Chondrocyte (in vitro differentiated cells): ENCODE results near the gene CACHD1. TPM values are rescaled to one million over a fixed set of nuclear protein-coding genes. Genes with fewer than 3 reads are reported as not detected.

Experiments used
- DNase-seq: peaks from one replicate; pipeline ENCODE4 v3.0.0; 2021; ENCODE audit warnings: mixed read lengths, low spot score
- H3K27ac Mint-ChIP-seq: one replicate; pipeline ENCODE4 v1.8.0; 2021; ENCODE audit warnings: mild to moderate bottlenecking, moderate library complexity, mixed read lengths; ENCODE audit not compliant: unreplicated experiment
- H3K27me3 Mint-ChIP-seq: 2 replicates; pipeline ENCODE4 v1.8.0; 2021; ENCODE audit warnings: low read depth, mixed read lengths
- H3K36me3 Mint-ChIP-seq: 2 replicates; pipeline ENCODE4 v1.8.0; 2021; ENCODE audit warnings: low read depth, mixed read lengths
- H3K4me1 Mint-ChIP-seq: 2 replicates; pipeline ENCODE4 v1.8.0; 2021; ENCODE audit warnings: low read depth, mild to moderate bottlenecking, mixed read lengths
- H3K4me3 Mint-ChIP-seq: one replicate; pipeline ENCODE4 v1.8.0; 2021; ENCODE audit warnings: mild to moderate bottlenecking, moderate library complexity, mixed read lengths; ENCODE audit not compliant: unreplicated experiment
- H3K9me3 Mint-ChIP-seq: 2 replicates; pipeline ENCODE4 v1.8.0; 2021; ENCODE audit warnings: low read depth, mixed read lengths
- CTCF ChIP-seq: fragments of 200-600 bp; sonication (generic); IDR thresholded peaks from 2 replicates; pipeline ENCODE4 v1.5.0; 2021; ENCODE audit warnings: antibody characterized with exemption, mild to moderate bottlenecking, moderate library complexity
- total RNA-seq: library from RNA; stranded (reverse); gene quantifications from 3 replicates; pipeline ENCODE4 v1.2.1, GENCODE V29; 2021

CACHD1 gene
- total RNA-seq, 1 donor from 2014 or later: 10.5 TPM

- H3K9me3 Mint-ChIP-seq: no peaks in the 10 kb centered on the region
- no peaks in the 10 kb centered on the region for H3K27me3 Mint-ChIP-seq
- no peak overlapping the region for H3K4me3 Mint-ChIP-seq
- peaks cover 26% of the 10 kb centered on the region for H3K36me3 Mint-ChIP-seq
- DNase-seq: no peak
- peaks cover 8% of the 10 kb centered on the region for H3K4me1 Mint-ChIP-seq
- no peak for TF ChIP-seq CTCF
- H3K27ac Mint-ChIP-seq: no peak overlapping the region
Measured at GRCh38 chr1:64677532-64677931, 207.6 kb downstream of the CACHD1 start.

GRCh38 chr1:64678366-64678765 lies 208.4 kb downstream of the CACHD1 start:
- H3K27ac Mint-ChIP-seq: no peak overlapping the region

GRCh38 chr1:64679177-64679576 lies 209.2 kb downstream of the CACHD1 start:
- DNase-seq: no peak
- H3K36me3 Mint-ChIP-seq: peaks cover 32% of the 10 kb centered on the region

More at GRCh38 chr1:64678366-64678765, 208.4 kb downstream of the CACHD1 start:
- TF ChIP-seq CTCF: no peak
- peaks cover 27% of the 10 kb centered on the region for H3K36me3 Mint-ChIP-seq
- H3K27me3 Mint-ChIP-seq: no peaks in the 10 kb centered on the region
- H3K4me3 Mint-ChIP-seq: no peak overlapping the region
- H3K4me1 Mint-ChIP-seq: peaks cover 5% of the 10 kb centered on the region
- DNase-seq: no peak
- no peaks in the 10 kb centered on the region for H3K9me3 Mint-ChIP-seq

GRCh38 chr1:64680599-64680998 lies 210.7 kb downstream of the CACHD1 start:
- no peak for DNase-seq
- no peaks in the 10 kb centered on the region for H3K4me1 Mint-ChIP-seq
- peaks cover 32% of the 10 kb centered on the region for H3K36me3 Mint-ChIP-seq
- no peak overlapping the region for H3K4me3 Mint-ChIP-seq
- no peak overlapping the region for H3K27ac Mint-ChIP-seq
- H3K9me3 Mint-ChIP-seq: no peaks in the 10 kb centered on the region
- no peaks in the 10 kb centered on the region for H3K27me3 Mint-ChIP-seq
- no peak for TF ChIP-seq CTCF

More at GRCh38 chr1:64679177-64679576, 209.2 kb downstream of the CACHD1 start:
- H3K4me3 Mint-ChIP-seq: no peak overlapping the region
- no peak for TF ChIP-seq CTCF
- no peaks in the 10 kb centered on the region for H3K4me1 Mint-ChIP-seq
- no peaks in the 10 kb centered on the region for H3K9me3 Mint-ChIP-seq
- H3K27ac Mint-ChIP-seq: no peak overlapping the region
- H3K27me3 Mint-ChIP-seq: no peaks in the 10 kb centered on the region

- DNase-seq: no peak
- no peaks in the 10 kb centered on the region for H3K9me3 Mint-ChIP-seq
- H3K27ac Mint-ChIP-seq: no peak overlapping the region
- TF ChIP-seq CTCF: no peak
- H3K4me3 Mint-ChIP-seq: no peak overlapping the region
- H3K27me3 Mint-ChIP-seq: no peaks in the 10 kb centered on the region
- H3K4me1 Mint-ChIP-seq: no peaks in the 10 kb centered on the region
- H3K36me3 Mint-ChIP-seq: peaks cover 33% of the 10 kb centered on the region
Measured at GRCh38 chr1:64681043-64681442, 211.1 kb downstream of the CACHD1 start.
